HG03565 (cell line): ENCODE data around the gene PCMT1.
"Not testable (repeated sequence)": the region's sequence is repeated elsewhere in the genome, so short reads cannot be mapped to it uniquely, and the experiment has no call there.

Source experiments
- ATAC-seq: cut with Tn5 transposase; IDR thresholded peaks from one replicate; pipeline ENCODE4 v1.9.1; 2021; ENCODE audit warnings: mild to moderate bottlenecking, moderate library complexity; ENCODE audit not compliant: unreplicated experiment

The PCMT1 gene

GRCh38 chr6:149809798-149810197 is 60.3 kb downstream of the PCMT1 start:
- ATAC-seq: no peak

GRCh38 chr6:149813351-149813750 is 63.8 kb downstream of the PCMT1 start:
- ATAC-seq: no peak

DNA sequence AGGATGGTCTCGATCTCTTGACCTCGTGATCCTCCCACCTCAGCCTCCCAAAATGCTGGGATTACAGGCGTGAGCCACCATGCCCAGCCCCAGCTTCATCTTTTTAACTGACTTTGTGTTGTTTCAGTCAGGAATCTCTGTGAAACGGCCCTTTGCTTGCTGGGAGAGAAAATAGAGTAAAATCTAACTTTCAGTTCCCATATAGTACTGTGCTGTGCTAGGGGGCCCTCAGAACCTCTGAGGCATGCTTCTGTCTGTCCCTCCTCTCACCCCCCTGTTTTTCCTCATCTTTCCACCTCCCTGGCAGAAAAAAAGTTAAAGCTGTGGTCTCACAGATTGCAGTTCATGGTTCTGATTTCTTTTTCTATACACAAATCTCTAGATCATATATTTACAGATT is 66.2 kb downstream of the PCMT1 start:
- ATAC-seq: no peak

DNA sequence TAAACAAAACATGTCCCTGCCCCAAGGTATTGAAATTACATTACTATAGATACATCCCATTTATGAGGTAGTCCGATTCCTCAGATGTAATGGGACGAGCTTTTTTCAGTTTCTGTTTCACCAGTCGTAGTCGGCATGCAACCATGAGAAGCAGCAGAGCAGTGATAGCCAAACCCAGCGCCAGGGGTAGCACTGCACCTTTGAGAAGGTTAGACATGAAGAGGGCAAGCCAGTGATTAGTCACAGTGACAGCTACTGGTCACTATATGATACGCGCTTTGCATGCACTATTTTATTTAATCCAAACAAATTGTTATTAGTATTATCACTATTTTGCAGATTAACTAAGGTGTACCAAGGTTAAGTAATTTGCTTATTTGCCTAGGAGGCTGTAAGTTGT is 71.0 kb downstream of the PCMT1 start:
- no peak for ATAC-seq

- no peak for ATAC-seq
Measured at GRCh38 chr6:149821492-149821891, 72.0 kb downstream of the PCMT1 start.

GRCh38 chr6:149823013-149823412 is 73.5 kb downstream of the PCMT1 start:
- ATAC-seq: no peak

DNA sequence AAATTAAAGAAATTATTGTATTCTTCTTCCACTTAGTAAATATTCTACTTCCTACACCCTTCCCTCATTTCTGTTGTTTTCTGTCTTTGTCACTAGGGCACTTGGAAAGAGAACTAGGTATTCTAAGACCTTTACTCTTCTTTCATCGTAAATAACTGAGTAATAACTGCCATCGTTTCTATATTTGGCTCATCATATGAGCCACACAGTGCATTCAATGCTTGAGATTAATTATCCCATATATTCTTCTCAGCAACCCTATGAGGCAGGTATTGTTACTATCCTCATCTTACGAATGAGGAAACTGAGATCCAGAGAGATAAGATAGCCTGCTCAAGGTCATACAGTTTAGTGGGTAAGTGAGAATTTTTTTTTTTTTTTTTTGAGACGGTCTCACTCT is 75.8 kb downstream of the PCMT1 start:
- no peak for ATAC-seq

GRCh38 chr6:149830731-149831307 is 81.3 kb downstream of the PCMT1 start:
- no peak for ATAC-seq

DNA sequence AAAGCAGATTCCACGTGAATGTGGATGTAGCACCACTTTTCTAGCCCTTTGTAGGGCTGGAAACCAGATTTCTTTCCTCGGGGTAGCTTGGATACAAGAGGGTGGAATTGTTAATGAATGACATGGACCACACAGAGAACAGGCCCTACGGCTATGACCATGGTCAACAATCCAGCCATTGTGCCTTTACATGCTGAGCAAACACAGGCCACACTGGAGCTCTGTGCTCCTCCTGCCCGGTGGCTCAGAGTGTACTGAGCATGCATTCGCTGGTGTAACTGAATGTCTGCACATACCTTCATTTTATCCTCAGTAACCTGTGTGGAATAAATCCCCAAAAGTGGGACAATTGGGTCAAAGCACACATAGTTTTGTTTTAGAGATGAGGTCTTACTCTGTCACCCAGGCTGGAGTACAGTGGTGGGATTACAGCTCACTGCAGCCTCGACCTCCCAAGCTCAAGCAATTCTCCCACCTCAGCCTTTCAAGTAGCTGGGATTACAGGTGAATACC is 81.8 kb downstream of the PCMT1 start:
- no peak for ATAC-seq

DNA sequence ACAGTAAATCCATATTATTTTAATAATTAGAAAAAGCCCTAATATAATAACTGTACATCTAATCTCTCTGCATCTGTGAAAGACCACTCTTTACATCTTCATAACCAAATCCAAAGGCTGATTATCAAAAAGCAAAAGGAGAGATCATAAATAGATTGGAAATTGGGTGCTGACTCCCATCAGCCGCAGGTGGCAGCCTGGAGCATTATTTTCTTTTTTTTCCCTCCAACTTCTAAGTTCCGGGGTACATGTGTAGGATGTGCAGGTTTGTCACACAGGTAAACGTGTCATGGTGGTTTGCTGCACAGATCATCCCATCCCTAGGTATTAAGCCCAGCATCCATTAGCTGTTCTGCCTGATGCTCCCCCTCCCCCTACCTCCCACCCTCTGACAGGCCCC is 84.1 kb downstream of the PCMT1 start:
- no peak for ATAC-seq

GRCh38 chr6:149834513-149835481 is 85.3 kb downstream of the PCMT1 start:
- no peak for ATAC-seq

DNA sequence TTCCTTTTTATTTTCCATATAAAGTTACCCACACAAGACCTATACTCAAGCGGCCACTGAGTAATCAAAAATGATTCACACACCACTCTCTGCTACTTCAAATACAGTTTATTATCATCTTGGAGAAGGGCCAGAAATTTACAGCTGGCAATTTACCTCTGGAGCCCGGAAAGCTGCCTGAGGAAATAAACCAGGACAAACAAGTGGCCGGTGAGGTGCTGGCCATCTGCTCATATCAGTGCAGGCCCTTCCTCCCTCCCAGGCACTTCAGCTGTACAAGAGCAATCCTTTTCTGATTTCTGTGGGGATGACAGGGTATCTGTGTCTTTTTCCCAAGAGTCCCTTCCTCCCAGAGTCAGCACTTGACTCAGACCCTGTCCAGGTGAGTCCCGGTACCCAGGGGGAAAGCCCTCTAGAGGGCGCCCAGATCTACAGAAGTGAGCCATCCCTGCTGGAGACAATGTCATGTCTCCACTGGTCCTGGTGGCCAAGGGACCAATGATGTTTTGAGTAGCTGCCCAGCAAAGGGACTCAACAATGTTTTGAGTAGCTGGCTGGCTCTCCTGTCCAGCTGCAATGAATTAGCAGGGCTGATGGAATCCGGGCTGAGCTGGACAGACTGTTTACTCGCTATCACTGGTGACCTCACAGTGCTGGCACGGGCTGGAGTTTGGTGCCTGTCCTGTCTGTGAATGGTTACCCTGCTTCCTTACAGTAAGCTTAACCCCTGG is 91.0 kb downstream of the PCMT1 start:
- ATAC-seq: no peak

DNA sequence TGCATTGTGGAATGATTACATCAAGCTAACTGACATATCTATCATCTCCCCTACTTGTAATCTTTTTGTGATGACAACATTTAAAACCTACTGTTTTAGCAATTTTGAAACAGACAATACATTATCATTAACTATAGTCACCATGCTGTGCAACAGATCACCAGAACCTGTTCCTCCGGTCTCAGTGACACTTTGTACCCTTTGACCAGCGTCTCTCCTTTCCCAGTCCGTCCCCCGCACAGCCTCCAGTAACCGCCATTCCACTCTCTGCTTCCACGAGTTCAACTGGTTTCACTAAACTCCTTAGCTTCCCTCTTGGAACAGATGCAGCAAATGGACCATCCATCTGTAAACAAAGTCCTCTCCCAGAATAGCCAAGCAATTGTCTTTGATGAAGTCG is 92.8 kb downstream of the PCMT1 start:
- no peak for ATAC-seq

DNA sequence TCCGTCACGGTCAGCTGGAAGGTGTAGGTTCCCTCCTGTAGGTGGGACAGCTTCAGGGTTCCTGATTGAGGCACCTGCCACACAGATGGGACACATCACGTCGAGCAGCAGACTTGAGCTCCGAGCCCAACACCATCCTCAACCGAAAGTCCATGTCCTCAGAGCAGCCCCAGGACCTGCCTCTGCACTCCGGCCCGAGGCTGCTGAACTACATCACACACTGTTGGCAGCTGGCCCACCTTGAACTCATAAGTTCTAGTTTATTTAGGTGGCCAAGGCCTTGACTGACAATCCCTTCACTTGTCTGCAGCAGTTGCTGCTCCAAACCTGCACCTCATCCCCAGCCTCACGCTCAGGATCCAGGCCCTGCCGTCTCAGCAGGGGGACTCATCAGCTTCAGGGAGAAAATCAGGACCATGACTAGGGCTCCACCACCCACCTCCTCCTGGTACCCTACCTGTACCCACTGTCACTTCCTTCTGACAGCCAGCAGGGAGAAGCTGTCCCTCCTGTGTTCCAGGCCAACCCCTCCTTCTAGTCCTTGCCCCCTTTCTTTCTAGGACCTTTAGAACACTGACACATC is 93.6 kb downstream of the PCMT1 start:
- ATAC-seq: no peak

DNA sequence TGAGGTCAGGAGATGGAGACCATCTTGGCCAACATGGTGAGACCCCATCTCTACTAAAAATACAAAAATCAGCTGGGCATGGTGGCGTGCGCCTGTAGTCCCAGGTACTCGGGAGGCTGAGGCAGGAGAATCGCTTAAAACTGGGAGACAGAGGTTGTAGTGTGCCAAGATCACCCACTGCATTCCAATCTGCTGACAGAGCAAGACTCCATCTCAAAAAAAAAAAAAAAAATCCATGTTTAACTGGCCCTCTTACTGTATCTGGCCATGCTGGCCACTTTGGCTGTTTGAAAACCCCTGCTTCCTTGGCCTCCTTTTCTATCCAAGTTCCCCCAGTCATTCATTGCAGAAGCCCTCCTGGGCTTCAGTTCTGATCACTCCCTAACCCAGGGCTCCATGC is 94.5 kb downstream of the PCMT1 start:
- ATAC-seq: not testable (repeated sequence)

- no peak for ATAC-seq
Measured at GRCh38 chr6:149844480-149844879, 94.9 kb downstream of the PCMT1 start.

- ATAC-seq: no peak
Measured at GRCh38 chr6:149845549-149845948, 96.0 kb downstream of the PCMT1 start.

DNA sequence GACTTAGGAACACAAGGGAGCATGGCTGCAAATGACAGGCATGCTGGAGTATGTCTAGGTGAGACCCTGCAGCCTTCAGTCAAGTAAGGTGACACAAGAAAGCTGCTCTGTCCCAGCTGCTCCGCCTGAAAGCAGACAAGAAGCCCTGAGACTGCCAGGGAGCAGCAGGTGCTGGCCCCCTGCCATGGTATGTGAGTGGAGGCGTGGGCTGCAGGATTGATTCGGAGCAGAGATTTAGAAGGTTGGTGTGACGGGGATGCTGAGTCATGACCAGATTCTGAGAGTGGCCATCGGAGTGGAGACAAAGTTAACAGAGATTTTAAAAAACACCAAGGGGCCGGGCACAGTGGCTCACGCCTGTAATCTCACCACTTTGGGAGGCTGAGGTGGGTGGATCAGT is 96.8 kb downstream of the PCMT1 start:
- ATAC-seq: no peak

DNA sequence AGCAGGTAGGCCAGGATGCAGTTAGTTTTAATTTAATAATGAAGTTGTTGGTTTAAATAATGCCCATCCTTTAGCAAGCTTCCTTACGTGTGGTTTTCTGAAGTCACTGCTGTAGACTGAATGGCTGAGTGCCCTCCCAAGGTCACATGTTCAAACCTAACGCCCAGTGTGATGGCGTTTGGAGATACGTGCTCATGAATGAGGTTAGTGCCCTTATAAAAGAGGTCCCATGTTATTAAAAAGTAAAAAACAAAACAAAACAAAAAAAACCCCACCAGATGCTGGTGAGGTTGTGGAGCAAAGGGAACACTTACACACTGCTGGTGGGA is 98.4 kb downstream of the PCMT1 start:
- ATAC-seq: no peak

GRCh38 chr6:149848343-149848742 is 98.8 kb downstream of the PCMT1 start:
- ATAC-seq: not testable (repeated sequence)

- no peak for ATAC-seq
Measured at GRCh38 chr6:149851461-149852110, 102.0 kb downstream of the PCMT1 start.
